HG03520 (cell line): ENCODE data around the gene ELOB.

ENCODE experiments used
- ATAC-seq: cut with Tn5 transposase; IDR thresholded peaks from one replicate; pipeline ENCODE4 v1.9.1; 2021; ENCODE audit warnings: mild to moderate bottlenecking, moderate library complexity; ENCODE audit not compliant: unreplicated experiment

ELOB gene

DNA sequence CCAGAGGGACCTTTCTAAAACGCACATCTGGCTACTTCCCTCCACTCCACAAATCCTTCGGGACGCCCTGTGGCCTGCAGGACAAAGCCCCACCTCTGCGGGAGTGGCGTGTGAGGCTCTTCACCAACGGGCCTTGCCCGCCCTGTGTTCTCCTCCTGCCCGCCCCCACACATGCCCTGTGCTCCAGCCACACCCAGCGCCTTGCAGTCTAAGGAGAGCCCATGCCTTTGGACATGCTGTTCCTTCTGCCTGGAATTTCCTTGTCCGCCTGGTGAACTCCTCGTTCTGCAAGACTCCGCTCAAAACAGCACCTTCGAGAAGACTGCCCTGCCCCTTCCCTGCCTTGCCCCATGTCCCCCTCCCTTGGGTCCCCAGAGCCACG is 7.4 kb downstream of the ELOB start:
- ATAC-seq = no peak

DNA sequence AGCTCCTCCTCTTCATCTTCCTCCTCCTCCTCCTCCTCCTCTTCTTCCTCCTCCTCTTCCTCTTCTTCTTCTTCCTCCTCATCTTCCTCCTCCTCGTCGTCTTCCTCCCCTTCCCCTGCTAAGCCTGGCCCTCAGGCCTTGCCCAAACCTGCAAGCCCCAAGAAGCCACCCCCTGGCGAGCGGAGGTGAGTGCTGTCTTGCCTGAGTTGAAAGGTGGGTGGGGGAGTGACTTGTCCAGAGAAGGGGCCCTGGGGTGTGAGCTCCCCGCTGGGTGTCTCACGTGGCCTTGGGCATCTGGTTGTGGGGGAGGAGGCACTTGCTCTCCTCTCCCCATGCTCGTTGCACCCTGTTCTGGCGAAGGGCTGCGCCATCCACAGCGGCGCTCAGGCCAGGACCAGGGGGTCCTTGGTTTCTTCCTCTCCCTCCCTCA is 8.0 kb downstream of the ELOB start:
- no peak for ATAC-seq

DNA sequence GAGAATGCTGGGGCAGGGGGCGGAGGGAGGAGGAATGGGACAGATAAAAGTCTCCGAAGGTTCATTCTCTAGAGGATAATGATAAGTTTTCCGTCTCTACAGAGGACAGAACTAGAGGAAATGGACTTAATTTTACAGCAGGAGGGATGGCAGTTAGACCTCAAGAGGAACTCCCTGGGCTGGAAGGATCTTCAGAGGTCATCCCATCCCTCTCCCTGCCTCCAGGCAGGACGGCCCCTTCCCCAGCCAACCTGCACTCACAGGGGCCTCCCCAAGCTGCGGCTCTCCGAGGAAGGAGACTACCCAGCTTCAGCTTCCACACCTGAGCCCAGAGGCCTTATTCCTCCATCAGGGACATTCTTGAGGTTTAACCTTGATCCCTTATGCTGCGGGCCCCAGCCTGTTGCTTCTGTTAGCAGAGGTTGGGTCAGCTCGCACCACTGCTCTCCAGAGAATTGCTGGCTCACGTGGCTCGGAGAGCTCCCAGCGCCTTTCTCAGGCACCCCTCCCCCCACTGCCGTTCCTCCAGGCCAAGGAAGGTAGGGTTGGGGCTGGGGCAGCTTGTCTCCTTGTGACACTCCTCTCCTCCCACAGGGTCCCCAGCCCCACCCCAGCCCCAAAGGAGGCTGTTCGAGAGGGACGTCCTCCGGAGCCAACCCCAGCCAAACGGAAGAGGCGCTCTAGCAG is 8.5 kb downstream of the ELOB start:
- no peak for ATAC-seq

DNA sequence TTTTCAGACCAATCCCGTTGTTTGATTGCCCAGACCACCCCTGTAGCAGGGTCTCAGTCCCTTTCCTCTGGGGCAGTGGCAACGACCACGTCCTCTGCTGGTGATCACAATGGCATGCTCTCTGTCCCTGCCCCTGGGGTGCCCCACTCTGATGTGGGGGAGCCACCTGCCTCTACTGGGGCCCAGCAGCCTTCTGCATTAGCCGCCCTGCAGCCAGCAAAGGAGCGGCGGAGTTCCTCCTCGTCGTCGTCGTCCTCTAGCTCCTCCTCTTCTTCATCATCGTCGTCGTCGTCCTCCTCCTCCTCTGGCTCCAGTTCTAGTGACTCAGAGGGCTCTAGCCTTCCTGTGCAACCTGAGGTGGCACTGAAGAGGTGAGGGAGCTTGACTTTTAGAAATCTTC is 9.2 kb downstream of the ELOB start:
- ATAC-seq = no peak

DNA sequence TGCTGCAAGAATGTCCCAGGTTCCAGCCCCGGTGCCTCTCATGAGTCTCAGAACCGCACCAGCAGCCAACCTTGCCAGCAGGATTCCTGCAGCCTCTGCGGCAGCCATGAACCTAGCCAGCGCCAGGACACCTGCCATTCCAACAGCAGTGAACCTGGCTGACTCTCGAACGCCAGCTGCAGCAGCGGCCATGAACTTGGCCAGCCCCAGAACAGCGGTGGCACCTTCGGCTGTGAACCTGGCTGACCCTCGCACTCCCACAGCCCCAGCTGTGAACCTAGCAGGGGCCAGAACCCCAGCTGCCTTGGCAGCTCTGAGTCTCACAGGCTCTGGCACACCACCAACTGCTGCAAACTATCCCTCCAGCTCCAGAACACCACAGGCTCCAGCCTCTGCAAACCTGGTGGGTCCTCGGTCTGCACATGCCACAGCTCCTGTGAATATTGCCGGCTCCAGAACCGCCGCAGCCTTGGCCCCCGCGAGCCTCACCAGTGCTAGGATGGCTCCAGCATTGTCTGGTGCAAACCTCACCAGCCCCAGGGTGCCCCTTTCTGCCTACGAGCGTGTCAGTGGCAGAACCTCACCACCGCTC is 9.8 kb downstream of the ELOB start:
- ATAC-seq = no peak

GRCh38 chr16:2766430-2767139 is 10.5 kb downstream of the ELOB start:
- ATAC-seq = no peak

DNA sequence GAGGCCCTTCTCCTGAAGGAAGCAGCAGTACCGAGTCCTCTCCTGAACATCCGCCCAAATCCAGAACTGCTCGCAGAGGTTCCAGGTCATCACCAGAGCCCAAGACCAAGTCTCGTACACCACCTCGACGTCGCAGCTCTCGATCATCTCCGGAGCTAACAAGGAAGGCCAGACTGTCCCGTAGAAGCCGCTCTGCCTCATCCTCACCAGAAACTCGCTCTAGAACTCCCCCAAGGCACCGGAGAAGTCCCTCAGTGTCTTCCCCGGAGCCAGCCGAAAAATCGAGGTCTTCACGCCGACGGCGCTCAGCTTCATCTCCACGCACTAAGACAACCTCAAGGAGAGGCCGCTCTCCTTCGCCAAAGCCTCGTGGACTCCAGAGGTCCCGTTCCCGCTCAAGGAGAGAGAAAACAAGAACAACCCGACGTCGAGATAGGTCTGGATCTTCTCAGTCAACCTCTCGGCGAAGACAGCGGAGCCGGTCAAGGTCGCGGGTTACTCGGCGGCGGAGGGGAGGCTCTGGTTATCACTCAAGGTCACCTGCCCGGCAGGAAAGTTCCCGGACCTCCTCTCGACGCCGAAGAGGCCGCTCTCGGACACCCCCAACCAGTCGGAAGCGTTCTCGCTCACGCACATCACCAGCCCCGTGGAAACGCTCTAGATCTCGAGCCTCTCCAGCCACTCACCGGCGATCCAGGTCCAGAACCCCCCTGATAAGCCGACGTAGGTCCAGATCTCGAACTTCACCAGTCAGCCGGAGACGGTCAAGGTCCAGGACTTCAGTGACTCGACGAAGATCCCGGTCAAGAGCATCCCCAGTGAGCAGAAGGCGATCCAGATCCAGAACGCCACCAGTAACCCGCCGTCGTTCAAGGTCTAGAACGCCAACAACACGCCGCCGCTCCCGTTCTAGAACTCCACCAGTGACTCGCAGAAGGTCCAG is 11.3 kb downstream of the ELOB start:
- ATAC-seq = no peak

GRCh38 chr16:2764718-2765117 is 12.4 kb downstream of the ELOB start:
- no peak for ATAC-seq

DNA sequence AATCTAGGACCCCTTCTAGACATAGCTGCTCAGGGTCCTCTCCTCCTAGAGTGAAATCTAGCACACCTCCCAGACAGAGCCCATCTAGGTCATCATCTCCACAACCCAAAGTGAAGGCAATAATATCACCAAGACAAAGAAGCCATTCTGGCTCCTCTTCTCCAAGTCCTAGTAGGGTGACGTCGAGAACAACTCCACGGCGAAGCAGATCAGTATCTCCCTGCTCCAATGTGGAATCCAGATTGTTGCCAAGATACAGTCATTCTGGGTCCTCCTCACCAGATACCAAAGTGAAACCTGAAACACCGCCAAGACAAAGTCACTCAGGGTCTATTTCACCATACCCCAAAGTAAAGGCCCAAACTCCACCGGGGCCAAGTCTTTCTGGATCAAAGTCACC is 13.9 kb downstream of the ELOB start:
- no peak for ATAC-seq

DNA sequence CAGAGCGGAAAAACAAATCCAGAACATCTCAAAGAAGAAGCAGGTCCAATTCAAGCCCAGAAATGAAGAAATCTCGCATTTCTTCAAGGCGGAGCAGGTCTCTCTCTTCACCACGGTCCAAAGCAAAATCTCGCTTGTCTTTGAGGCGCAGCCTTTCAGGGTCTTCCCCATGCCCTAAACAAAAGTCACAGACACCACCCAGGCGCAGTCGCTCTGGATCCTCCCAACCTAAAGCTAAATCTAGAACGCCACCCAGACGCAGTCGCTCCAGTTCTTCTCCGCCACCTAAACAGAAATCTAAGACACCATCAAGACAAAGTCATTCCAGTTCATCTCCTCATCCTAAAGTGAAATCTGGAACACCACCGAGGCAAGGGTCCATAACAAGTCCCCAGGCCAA is 14.4 kb downstream of the ELOB start:
- no peak for ATAC-seq

DNA sequence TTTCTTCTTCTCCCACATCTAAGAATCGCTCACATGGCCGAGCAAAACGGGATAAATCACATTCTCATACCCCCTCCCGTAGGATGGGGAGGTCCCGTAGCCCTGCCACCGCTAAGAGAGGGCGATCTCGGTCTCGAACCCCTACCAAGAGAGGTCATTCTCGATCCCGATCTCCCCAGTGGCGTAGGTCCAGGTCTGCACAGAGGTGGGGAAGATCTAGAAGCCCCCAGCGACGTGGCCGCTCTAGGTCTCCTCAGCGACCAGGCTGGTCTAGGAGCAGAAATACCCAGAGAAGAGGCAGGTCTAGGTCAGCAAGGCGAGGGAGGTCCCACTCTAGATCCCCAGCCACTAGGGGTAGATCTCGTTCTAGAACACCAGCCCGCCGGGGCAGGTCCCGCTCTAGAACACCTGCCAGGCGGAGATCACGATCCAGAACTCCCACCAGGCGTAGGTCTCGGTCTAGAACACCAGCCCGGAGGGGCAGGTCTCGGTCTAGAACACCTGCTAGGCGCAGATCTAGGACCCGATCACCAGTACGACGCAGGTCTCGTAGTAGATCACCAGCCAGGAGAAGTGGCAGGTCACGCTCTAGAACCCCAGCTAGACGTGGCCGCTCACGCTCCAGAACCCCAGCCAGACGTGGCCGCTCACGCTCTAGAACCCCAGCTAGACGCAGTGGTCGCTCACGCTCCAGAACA is 15.0 kb downstream of the ELOB start:
- ATAC-seq = no peak

DNA sequence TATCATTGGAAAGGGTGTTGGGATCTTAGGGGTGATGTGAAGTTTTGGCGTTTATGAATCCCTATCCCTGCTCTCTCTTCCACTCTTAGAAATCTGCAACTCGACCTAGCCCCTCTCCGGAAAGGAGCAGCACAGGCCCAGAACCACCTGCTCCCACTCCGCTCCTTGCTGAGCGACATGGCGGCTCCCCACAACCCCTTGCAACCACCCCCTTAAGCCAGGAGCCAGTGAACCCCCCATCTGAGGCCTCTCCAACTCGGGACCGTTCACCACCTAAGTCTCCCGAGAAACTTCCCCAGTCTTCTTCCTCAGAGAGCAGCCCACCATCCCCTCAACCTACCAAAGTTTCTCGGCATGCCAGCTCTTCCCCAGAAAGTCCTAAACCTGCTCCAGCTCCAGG is 15.6 kb downstream of the ELOB start:
- ATAC-seq = no peak

- ATAC-seq = no peak
These were observed 19.7 kb downstream of the ELOB start for GRCh38 chr16:2757344-2757743.

- ATAC-seq = no peak
These were observed 20.6 kb downstream of the ELOB start for GRCh38 chr16:2756288-2757015.

DNA sequence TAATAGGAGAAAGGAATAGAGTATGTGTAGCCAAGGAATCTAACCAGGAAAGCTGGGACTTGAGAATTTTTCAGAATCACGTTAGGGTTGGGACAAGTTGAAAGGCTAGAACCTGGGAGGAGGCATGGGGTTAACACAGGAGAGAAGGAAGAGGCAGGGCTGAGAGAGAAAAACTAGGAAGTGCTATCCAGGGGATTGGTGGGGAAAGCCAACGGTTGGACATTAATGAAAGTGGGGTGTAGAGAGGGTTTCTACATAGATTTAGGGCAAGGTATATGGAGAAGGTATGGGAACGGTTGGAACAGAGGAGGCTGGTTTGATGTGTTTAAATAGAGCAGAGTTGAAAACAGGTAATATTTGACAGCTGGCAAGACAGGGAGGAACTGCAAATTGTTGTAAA is 21.9 kb downstream of the ELOB start:
- ATAC-seq = no peak

DNA sequence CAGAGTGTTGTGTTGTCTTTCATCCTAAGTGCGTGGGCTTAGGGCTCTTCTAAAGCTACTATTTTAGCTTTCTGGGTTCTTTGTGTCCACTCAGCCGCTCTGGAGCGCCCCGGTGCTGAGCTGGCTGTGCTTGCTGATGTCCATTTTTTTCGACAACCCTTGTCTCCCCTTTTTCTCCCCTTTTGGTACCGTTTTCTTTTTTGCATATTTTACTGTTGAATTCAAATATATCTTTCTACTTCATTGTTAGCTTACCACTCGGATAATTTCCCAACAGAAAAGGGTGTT is 23.4 kb downstream of the ELOB start:
- no peak for ATAC-seq

GRCh38 chr16:2752850-2753732 is 24.0 kb downstream of the ELOB start:
- peak; percentile 33 for ATAC-seq

DNA sequence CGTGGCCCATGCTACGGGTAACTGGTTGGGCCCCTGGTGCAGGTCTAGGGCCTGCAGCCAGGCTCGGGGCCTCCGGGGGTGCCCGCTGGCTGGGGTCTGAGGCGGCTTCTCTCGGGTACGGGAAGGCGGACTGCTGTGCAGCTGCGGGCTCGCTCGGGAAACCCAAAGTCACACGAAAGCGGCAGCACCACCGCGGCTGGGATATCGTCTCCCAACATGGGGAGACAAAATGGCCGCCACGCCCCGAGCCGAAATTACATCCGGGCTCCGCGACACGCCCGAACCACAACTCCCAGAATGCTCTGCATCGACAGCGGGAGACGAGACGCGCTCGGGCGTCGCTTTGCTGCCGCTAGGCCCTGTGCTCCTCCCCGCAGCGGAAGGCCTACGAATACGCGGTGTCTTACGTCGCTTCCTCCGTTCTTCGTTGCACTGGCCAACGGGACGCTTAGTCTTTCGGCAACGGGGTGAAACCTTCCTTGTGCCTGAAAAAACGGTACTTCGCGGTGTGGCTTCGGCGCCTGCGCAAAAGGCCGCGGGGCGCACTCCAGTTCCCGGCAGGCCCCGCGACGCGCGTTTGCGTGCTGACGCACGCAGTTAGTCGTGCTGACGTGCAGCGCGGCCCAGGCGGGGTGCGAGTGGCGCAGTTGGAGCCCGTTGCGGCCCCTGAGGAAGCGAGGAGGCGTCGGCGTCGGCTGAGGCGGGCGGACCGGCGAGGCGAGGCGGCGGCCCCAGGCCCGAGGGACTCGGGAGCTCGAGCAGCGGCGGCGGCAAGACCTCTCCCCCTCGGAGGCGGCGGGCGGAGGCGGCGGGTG is 24.8 kb downstream of the ELOB start, which contains the start of gene SRRM2:
Gene SRRM2 (plus strand): TSS at position 604 of the 815 bp plus-strand sequence. CDS start 3,727 bp downstream, outside the sequence.
- ATAC-seq = peak; percentile 78
